ENCODE results near the gene PILRA. TPM values are rescaled to one million over a fixed set of nuclear protein-coding genes. Genes with fewer than 3 reads are reported as not detected.

Gene PILRA
- total and polyA plus RNA-seq, 10 of the 15 experiments (the other 5 are each of a cell fraction or from before 2014, with no cell fraction given), result 6.6 to 43.3 (median 11.5) TPM

DNA sequence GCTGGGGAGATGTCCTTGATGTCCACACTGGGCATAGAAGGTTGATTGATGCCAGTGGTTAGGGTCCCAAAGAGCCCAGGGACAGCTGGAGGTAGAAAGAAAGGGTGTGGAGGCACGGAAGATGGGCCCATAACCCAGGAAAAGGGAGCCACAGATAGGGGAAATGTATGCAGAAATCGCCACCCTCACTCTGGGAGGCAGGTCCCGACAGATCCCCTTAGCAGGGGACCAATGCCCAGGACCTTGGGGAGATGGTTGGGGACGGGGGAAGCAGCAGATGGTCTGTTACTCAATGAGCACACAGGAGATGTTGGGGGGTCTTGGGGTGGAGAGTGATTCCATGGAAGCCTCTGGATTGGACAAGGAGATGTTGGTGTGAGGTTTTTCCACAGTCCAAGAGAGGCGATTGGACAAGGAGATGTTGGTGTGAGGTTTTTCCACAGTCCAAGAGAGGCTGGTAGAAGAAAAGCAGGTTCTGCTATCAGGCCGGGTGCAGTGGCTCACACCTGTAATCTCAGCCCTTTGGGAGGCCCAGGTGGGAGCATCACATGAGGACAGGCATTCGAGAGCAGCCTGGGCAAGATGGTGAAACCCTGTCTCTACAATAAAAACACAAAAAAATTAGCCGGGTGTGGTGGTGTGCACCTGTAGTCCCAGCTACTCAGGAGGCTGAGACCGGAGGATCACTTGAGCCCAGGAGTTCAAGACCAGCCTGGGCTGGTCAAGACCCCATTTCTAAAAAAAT lies 70.0 kb downstream of the PILRA start (continued):
- TF ChIP-seq EGR1 (IDR thresholded peaks at IDR 0.05; ENCODE audit: borderline replicate concordance in 1 of 2, low read depth in 2 of 2, low read length in 2 of 2) (no peak), YBX1 (IDR thresholded peaks at IDR 0.05) (no peak), SIN3A (IDR thresholded peaks at IDR 0.05; ENCODE audit: low read depth, low read length) (no peak), KDM1A (IDR thresholded peaks at IDR 0.05; ENCODE audit: borderline replicate concordance) (no peak), POLR2A (IDR thresholded peaks at IDR 0.05; ENCODE audit: low read depth, low read length) (no peak), CBX3 (IDR thresholded peaks at IDR 0.05; ENCODE audit: borderline replicate concordance, low read depth) (no peak), BMI1 (IDR thresholded peaks at IDR 0.05; ENCODE audit: borderline replicate concordance) (no peak), KLF5 (IDR thresholded peaks at IDR 0.05; ENCODE audit: partially characterized antibody) (no peak)
- TF ChIP-seq, protein P1, sequence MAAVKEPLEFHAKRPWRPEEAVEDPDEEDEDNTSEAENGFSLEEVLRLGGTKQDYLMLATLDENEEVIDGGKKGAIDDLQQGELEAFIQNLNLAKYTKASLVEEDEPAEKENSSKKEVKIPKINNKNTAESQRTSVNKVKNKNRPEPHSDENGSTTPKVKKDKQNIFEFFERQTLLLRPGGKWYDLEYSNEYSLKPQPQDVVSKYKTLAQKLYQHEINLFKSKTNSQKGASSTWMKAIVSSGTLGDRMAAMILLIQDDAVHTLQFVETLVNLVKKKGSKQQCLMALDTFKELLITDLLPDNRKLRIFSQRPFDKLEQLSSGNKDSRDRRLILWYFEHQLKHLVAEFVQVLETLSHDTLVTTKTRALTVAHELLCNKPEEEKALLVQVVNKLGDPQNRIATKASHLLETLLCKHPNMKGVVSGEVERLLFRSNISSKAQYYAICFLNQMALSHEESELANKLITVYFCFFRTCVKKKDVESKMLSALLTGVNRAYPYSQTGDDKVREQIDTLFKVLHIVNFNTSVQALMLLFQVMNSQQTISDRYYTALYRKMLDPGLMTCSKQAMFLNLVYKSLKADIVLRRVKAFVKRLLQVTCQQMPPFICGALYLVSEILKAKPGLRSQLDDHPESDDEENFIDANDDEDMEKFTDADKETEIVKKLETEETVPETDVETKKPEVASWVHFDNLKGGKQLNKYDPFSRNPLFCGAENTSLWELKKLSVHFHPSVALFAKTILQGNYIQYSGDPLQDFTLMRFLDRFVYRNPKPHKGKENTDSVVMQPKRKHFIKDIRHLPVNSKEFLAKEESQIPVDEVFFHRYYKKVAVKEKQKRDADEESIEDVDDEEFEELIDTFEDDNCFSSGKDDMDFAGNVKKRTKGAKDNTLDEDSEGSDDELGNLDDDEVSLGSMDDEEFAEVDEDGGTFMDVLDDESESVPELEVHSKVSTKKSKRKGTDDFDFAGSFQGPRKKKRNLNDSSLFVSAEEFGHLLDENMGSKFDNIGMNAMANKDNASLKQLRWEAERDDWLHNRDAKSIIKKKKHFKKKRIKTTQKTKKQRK (IDR thresholded peaks at IDR 0.05; ENCODE audit: low read depth, low read length), result no peak
- TF ChIP-seq, protein P2, sequence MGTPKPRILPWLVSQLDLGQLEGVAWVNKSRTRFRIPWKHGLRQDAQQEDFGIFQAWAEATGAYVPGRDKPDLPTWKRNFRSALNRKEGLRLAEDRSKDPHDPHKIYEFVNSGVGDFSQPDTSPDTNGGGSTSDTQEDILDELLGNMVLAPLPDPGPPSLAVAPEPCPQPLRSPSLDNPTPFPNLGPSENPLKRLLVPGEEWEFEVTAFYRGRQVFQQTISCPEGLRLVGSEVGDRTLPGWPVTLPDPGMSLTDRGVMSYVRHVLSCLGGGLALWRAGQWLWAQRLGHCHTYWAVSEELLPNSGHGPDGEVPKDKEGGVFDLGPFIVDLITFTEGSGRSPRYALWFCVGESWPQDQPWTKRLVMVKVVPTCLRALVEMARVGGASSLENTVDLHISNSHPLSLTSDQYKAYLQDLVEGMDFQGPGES (IDR thresholded peaks at IDR 0.05), result no peak
